ENCODE data around the gene GPLD1. TPM values are rescaled to one million over a fixed set of nuclear protein-coding genes. Genes with fewer than 3 reads are reported as not detected.

GPLD1 gene
- total RNA-seq, 1 donor from 2014 or later: 1.4 TPM

DNA sequence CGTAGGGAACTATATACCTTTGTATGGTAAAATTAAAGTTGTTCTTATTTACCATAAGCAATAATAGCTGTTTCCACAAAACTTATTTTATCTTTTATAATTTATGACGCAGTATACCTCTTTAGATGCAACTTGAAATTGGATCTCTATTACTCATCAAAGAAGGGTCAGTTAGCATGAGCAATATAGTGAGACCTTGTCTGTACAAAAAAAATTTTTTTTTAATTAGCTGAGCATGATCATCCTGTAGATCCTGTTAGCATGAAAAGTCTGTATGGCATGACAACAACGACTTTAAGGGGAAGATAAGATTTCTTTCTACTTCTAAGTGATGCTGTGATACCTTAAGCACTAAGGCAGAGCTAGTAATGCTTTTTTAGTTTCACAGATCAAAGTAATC, 11.3 kb upstream of the GPLD1 start:
- ATAC-seq: no peak

DNA sequence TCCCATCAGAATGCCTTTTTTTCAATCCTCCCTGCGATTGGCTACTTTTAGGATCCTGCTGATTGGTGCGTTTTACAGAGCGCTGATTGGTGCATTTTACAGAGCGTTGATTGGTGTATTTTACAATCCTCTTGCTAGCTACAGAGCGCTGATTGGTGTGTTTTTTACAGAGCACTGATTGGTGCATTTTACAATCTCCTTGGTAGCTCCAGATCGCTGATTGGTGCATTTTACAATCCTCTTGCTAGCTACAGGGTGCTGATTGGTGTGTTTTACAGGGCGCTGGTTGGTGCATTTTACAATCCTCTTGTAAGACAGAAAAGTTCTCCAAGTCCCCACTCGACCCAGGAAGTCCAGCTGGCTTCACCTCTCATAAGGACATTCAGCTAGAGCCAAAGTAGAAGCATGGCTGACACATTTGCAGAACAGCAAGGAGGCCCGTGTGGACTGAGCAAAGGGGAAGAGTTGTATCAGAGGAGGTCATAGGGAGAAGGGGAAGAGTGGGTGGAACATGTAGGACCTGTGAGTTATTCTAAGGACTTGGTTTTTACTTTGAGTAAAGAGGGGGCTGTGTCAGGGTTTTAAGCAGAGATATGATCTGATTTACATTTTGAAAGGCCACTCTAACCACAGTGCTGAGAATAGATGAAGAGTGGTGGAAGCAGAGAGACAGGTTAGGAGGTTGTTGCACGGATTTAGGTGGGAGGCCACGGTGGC, 8.0 kb upstream of the GPLD1 start:
- ATAC-seq: no peak

DNA sequence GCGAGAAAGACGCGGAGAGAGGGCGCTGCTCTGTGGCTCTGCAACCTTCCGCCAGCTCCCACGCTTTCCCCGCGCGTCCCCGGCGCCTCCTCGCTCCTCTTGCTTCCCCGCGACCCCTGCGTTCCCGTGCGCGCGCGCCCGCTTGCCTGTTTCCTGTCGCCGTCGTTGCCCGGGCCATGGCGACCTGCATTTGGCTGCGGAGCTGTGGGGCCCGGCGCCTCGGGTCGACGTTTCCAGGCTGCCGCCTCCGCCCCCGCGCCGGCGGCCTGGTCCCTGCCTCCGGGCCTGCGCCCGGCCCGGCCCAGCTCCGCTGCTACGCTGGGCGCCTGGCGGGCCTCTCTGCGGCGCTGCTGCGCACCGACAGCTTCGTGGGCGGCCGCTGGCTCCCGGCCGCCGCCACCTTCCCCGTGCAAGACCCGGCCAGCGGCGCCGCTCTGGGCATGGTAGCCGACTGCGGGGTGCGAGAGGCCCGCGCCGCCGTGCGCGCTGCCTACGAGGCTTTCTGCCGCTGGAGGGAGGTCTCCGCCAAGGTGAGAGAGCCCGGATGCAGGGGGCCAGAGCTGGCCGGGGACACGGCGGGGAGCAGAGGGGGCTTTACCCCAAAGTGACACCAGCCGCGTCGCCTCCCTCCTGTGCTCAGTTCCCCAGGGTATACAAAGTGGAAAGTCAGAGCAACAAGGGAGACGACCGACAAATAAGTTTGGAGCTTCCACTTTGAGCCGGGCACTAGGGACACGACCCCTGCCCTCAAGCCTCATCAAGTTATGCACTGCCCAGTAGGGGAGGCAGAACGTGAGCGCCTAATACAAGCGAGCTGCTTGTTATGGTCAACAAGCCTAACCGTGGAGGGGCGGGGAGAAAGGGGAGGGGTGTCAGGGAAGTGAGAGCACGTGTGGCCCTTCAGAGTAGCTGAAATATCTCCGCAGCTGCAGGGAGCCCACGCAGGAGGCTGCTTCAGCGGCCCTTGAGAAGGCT, 5.7 kb upstream of the GPLD1 start, which contains the start of gene ALDH5A1:
Gene ALDH5A1, plus strand, starts transcription at position 149 of the 975 bp plus-strand sequence. Its CDS starts 28 bp downstream, at position 177.
- ATAC-seq: peak; percentile 84

DNA sequence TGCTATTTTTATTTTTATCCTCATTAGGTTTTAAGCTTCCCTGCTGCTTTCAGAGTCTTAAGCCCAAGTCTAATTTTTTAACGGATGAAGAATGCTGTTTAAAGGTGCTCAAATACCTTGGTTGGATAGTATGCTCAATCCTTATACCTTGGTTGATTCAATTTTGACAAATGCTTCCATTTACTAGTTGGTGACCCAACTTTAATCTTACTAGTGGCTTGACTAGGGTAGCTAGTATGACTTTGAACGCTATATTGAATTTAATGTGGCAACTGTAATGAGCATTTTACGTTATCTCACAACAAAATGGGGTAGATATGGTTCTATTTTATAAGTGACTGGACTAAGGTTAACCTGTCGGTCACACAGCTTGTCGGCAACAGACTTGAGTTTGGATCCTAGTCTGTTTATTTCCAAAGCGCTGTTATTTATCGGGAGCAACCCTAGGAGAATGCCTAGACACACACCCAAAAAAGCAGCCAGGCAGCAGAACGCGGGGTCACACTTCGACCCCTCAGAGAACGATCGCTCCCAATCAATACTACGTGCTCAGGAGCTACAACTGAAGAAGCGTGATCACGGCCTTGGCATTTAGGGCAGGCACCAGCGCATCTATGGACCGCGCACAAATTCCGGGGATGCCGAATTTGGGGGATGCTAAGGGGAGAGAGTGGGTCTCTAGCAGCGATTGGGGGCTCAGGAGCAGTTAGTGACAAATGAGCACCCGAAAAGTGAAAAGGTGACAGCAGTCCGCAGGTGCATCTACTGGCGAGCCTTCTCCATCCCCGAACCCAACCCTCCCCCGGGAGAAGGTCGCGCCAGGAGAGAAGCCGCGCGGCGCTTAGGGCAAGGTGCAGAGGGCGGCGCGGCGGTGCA, 4.8 kb upstream of the GPLD1 start:
- no peak for ATAC-seq

DNA sequence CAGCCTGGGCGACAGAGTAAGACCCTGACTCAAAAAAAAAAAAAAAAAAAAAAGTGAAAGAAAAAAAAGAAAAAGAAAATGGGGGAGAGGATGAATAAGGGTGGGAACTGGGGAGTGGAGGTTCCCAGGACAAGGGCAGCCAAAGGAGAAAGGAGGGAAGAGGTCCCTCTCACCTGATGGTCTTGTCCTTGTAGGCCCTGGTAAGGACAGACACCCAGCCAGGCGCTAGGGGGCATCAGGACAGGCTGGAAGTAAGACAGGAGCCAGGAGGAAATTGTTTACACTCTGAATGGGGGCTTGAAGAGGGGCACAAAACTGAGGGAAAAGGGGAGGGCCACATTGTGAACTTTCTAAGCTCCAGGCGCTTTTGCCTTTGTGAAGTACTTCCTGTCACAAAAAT, 3.1 kb upstream of the GPLD1 start:
- no peak for ATAC-seq

DNA sequence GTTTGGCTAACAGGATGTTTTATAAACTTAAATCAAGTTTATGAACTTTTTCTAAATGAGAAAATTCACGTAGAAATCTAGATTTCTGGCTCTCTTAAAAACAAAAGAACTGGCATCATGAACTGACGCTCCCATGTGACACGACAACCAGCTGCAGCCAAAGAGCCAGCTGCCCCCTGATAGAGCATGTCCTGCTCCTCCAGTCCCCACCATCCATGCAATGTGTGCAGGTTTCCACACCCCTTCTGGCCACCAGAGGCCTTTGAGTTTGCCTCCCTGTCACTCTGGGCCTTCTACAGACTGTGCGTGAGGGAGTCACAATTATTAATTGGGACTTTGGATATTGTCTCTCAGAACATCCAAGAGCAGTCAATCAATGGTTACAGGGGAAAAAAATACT, 1.6 kb upstream of the GPLD1 start:
- ATAC-seq: no peak

DNA sequence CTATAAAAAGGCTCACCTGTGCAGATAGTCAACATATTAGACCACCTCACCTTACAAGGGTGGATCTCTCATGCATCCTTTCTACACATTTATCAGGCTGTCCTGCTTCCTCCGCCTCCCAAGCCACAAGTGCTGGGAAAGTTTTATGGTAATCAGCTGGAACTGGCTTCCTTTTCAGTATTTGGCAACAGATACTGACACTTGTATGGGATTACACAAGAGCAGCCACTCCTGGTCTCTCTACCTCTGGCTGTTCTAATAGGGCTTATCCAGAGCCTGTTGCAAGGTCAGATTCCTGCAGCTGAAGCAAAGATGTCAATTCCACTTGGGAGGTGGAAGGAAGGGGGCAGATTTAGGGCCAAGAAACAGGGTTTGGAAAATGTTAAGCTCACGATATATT, 503 bp upstream of the GPLD1 start:
- ATAC-seq: peak; percentile 87

DNA sequence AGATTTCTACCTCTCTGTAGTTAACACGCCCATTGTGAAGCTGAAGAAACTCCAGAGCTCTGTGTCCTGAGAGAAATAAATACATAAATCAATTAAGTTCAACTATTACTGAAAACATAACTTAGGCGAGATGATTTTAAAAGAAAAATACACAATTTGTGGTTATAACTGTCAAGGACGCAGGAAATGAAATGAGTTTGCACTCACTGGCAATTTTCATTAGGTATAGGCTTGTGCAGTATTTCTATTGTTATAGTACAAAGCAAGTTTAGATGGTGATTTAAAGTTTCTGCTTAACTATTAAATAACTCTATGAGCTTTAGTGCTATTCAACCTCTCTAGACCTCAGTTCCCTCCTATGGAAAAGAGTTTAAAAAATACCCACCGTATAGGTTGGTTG, 3.3 kb downstream of the GPLD1 start:
- no peak for ATAC-seq

DNA sequence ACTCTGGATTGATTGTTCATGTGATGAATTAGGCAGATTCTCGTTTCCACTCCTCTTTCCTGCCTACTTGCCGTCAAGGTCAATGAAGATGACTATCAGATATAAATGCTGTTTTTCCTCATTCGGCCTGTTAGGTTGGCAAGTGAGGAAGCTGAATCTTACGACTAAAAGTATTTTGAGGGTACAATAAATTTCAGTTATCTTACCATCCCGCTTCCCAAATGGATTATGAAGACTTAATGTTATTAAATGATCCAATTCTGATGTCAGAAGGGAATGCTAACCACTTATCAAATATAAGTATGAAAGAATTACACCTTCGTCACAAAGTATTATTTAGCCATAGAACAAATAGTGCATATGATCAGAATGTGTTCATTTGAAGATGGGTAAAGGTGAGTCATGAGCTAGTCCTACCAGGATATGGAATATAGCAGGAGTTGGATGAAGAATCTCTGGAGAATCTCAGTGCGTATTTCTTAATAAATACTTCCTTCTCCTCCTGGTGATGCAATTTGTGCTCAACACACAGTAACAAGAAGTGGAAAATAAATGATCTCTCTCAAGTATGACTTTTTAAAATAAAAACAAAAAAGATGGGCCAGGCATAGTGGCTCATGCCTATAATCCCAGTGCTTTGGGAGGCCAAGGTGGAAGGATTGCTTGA, 4.6 kb downstream of the GPLD1 start:
- peak; percentile 51 for ATAC-seq

DNA sequence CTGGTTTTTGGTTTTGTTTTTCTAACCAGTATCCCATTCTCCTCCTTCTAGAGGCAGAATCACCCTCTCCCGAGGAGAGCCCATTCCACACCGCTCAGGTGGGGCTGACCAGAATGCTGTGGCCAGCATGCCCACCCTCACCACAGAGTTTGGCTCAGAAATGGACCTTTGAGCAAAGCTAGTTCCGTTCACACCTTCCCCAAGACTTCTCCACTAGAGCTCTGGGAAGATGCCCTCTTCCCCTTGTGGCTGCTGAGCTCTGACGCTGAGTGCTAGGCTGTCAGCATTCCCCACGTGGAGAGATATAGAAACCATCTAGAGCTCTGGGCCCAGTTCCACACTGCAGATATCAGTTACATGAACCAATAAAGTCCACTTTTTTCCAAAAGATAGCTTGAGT, 7.9 kb downstream of the GPLD1 start:
- no peak for ATAC-seq

DNA sequence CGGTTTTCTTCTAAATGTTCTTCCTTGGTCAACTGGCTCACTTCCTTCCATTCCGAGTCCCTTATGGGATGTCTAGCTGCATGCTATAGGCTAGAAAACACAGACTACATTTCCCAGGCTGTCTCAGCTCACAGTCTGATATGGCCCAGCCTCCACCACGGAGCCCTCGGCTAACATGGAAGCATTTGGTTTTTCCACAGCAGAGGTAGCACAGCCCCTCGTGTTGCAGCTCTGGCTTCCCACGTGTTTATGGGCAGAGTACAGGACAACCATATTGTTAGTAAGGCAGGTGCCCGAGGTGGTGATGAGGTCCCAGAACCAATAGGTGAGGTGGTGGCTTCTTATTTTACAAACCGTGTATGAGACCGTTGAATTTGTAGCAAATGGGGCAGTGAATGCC, 8.7 kb downstream of the GPLD1 start:
- no peak for ATAC-seq

DNA sequence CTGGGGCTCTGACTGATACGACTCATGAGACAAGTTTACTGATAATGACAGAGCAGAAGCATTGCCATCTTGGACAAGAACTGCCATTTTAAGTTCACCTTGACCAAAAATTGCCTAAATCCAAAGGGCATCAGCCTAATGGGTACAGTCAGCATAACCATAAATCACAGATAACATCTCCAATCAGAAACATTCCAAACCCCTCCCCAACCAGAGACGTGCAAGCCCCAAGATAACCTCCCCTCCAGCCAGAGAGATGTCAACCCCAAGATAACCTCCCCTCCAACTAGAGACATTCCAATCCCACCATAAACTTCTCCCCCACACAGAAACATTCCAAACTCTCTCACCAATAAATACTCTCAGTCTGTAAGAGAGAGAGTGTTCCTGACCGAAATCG, 10.5 kb downstream of the GPLD1 start:
- ATAC-seq: no peak

DNA sequence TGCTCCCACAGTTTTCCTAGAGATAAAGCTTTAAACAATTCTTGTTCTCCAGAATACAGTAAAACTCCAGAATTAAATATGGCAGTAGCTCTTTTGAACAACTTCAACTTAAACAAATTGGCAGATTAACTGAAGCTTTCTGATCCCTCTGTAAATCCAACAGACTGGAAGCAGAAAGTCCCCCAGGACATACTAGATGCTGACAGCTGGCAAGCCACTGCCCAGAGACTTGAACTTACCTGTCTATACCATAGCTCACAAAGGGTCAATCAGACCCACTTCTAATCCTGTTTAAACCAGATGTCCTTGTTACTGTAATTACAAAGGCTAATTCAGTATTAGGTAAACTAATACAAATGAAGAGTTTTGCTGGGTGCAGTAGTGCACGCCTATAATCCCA, 12.3 kb downstream of the GPLD1 start:
- no peak for ATAC-seq

DNA sequence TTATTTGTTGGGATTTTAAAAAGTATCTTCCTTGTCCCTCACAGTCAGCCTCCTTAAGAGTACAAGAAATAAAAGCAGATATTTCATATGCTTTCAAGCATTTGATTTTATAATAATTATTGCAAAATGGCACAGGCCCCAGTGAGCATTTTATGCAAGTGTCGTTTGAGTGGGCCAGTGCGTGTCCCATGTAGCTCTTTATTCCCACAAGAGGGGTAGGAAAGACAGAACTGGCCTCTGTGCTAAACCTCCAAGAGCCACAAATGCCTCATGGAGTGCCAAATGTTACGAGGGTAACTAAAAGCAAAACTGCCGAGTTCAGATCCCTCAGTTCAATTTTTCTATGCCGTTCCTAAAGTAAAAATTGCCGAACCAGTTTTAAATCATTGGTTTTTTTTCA, 12.7 kb downstream of the GPLD1 start:
- ATAC-seq: no peak

DNA sequence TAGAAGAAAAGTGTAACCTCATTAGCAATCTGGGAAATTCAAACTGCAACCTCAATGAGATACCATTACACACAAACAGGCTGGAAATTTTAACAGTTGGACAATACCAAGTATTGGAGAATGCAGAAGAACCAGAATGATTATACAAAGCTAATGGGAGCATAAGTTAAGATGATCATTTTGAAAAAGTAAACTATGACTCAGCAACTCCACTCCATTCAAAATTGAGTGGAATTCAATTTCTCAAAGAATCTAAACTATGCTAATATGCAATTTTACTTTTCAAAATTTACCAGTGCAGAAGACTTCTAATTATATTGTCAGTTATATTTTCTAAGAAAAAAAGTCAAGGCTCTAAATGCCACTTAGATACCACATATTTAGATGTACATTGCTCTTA, 17.2 kb downstream of the GPLD1 start:
- peak; percentile 69 for ATAC-seq

DNA sequence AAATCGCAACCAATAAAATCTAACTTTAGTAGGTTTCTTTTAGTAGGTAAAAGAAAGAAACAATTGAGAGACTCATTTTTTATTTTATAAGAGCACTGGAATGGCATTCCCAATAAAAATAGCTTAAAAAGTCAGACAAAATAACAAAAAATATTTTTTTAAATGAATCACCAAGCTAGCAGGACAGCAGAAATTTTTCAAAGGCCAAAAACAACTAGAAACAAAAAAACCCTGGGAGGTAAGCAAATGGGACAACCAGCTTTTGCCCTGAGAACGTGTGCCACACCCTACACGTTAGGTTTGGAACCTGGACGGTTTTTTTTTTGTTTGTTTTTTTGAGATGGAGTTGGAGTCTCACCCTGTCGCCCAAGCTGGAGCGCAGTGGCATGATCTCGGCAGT, 19.6 kb downstream of the GPLD1 start:
- no peak for ATAC-seq

DNA sequence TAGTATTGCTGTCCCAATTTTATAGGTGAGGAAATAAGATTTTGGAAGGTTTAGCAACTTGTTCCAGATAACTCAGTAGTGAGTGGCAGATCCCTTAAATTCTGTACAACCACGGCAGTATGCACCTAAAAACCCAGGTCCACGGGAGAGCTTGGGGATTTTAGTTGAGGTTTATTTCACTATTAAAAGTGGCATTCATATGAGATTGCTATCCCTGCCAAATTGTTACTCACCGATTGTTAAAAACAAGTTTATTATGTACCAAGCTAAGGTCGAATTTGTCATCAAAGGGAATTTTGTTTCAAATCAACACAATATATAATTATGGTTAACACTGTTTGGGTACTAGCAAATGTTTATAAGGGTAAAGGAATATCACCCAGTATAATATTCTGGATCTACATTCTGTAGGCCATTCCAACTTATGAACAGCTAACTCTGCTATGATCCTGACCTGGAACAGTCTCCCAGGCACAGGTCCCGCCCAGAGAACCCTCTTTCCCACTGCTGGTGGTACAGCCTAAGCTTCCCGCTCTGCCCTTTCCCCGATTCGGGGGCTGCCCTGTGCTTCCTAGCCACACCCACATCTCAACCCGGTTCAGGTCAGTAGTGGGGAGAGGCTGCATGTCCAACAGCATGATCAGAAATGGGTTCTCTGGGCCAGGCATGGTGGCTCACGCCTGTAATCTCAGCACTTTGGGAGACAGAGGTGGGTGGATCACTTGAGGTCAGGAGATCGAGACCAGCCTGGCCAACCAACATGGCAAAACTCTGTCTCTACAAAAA, 24.9 kb downstream of the GPLD1 start:
- peak; percentile 31 for ATAC-seq

DNA sequence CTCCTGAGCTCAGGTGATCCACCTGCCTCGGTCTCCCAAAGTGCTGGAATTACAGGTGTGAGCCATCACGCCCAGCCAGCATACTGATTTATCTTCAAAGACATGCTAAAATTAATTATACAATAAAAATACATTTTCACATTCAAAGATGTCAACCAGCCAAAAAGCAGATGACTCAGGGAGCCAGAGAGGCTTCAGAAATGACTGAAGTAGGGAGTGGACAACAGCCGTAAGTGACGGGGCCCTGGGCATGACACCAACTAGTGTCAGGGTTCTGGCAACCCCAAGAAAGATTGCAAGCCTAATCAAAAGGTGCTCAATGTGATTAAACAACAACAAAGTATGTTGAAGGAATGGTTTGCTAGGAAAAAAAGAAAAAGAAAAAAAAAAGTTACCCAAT, 28.4 kb downstream of the GPLD1 start:
- ATAC-seq: peak; percentile 55

DNA sequence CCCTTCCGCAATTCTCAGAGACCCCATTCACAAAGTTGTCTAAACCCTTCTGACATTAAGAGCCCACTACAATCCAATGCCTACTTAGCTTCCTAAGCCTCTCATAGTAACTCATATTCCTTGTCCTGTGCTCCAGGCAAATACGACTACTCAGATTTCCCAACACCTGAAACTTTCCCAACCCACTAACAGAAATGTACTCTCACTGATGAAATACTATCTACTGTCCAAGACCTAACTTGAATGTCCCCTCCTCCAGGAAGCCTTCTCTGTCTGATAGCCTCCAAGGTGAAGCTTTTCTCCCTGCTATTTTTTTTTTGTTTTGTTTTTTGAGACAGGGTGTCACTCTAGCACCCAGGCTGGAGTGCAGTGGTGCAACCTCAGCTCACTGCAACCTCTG, 30.4 kb downstream of the GPLD1 start:
- peak; percentile 49 for ATAC-seq

DNA sequence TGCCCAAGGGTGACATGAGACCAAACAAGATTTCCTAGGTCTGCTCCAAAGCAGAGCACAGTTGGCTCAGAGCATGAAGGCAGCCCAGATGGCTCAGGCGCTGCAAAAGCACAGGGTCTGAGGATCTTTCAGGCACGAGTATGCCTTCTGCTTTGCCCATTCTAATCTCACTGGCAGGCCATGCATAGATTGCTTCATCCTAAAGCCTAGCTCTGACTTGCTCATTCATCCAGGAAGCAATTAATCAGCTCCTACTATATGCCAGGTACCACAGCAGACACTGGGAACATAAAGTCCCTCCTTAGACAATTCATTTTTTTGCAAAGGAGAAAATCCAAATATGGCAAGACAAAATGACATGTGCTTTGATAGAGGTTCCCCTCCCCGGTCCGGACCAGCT, 31.2 kb downstream of the GPLD1 start:
- ATAC-seq: peak; percentile 95

DNA sequence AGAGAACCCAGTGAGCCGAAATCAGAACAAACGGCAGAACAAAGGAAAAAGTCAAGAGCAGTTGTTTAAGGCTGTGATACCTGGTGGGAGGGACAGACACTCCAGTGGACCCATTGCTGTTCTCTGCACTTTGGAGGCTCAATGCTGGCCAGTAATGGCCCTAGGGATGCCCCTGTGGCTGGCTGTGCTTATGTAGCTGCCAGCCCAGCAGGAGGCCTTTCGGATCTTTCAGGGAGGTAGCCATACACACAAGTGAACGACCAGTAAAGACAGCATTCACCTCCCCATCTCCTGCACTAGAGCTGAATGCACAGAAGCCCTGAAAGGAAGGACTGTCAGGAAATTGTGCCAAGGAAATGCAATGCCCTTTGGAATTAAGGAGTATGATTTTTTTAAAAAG, 34.3 kb downstream of the GPLD1 start:
- ATAC-seq: no peak
